ENCODE measurements around the gene BCL2L11.

The BCL2L11 gene

GRCh38 chr2:111171337-111171930 lies 50.7 kb downstream of the BCL2L11 start:
- DNase-seq = no peak

- DNase-seq = no peak
These were observed 52.0 kb downstream of the BCL2L11 start for GRCh38 chr2:111172666-111173065.

DNA sequence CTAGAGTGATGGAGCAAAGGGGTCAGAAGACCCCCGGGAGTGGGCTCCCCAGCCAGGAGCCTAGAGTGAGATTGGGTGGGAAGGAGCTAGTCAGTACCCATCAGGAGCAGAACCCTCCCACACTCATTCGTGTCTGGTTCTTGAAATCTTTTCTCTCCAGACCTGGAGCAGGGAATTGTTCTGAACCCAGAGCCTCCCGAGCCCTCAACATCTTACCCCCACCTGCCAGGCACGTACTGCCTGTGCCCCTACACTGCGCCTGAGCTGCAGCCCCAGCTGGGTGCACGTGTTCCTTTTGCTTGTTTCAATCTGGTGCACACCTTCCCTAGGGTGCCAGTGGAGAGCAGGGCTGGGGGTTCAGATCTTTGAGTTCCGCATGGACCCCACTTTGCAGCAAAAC lies 52.6 kb downstream of the BCL2L11 start:
- no peak for DNase-seq

GRCh38 chr2:111173856-111174255 lies 53.1 kb downstream of the BCL2L11 start:
- no peak for DNase-seq

GRCh38 chr2:111175615-111176014 lies 54.9 kb downstream of the BCL2L11 start:
- DNase-seq = no peak

- DNase-seq = no peak
These were observed 55.7 kb downstream of the BCL2L11 start for GRCh38 chr2:111176388-111176787.

DNA sequence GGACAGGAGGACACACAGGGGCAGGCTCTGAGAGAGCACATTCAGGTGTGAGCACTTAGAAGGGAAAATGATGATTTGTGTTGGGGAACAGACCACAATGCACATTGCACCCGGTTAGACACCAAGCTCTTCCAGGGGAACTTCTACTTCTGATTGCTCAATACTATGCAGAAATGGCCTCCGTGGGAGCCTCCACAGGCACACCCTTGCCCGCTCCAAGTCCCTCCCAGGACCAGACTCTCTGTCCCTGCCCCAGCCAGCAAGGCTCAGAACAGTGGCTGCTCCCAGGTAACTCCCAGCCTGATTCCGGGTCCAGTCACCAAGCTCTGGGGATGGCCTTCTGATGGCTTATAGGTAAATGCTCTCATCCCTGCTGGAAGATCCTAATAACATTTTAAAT lies 56.2 kb downstream of the BCL2L11 start:
- no peak for DNase-seq

DNA sequence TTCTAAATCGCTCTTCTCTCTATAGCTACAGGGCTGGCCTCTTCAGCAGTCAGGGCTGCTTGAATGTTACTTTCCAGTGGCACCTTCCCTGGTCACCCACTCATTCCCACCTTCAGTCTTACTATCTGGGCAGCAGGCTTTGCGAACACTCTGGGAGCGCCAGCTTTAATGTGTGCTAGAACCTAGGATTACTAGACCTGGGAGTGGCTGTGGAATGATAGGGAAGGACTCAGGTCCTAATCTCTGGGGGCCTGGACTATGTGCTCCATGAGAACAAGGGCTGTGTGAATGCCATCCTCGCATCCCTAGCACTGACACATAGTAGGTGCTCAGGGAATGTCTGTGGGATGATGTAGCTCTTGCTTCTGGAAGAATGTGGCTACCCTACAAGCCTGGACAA lies 57.6 kb downstream of the BCL2L11 start:
- no peak for DNase-seq

GRCh38 chr2:111178730-111179405 lies 58.2 kb downstream of the BCL2L11 start:
- no peak for DNase-seq

GRCh38 chr2:111182121-111182520 lies 61.4 kb downstream of the BCL2L11 start:
- no peak for DNase-seq

- DNase-seq = no peak
These were observed 62.0 kb downstream of the BCL2L11 start for GRCh38 chr2:111182740-111183139.

DNA sequence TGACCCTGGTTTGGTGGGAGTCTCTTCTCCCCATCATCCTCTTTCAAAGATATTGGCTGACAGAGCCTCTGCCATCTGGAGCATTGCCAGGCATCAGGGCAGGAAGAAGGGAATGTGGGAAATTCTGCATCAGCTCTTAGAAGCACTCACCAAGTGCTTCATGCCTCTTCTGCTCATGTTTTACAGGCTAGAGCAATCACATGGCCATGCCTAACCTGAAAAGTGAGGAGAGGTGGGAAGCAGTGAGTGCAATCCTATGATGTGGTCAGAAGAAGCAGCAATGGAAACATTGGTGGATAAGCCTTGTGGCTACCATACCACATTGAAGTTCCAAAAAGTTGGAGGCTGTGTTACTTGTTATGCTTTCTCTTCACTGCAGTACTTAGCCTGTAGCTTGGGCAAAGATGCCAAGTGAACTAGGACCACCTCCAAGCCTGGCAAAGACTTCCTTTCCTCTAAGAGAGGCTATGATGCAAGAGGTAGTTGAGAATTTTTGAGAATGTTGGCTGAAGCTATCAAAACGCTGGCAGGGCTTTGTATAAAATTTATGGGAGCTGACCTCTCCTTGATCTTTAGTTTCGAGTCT lies 64.1 kb downstream of the BCL2L11 start:
- no peak for DNase-seq

DNA sequence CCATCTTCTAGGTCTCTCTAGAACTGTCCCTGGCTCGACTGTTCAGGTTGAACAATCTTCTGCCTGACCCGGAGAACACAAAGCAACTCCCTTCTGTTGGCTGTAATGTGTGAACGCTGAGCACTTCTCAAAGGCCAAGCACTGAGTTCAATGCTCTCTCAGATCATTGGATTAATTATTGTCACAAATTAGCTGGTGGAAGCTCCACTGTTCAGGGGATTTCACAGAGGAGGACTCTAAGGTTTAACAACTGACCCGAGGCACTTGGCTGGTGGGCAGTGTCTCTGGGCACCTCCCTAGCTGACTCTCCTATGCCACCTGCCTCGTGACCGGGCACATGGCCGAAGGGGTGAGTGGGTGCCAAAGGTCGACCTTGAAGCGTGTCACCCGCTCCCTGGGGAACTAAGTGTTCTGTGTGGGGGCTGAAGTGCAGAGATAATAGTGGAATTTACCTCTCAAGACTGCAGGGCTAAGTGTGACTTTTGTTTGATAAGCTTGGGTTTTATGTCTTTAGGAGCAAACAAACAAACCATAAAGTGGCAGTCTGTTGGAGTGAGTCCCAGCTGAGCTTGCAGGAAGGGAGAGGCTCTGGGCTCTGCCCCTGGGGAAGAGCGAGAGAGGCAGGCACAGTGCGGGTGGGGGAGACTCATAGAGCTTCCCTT lies 64.8 kb downstream of the BCL2L11 start:
- no peak for DNase-seq

DNA sequence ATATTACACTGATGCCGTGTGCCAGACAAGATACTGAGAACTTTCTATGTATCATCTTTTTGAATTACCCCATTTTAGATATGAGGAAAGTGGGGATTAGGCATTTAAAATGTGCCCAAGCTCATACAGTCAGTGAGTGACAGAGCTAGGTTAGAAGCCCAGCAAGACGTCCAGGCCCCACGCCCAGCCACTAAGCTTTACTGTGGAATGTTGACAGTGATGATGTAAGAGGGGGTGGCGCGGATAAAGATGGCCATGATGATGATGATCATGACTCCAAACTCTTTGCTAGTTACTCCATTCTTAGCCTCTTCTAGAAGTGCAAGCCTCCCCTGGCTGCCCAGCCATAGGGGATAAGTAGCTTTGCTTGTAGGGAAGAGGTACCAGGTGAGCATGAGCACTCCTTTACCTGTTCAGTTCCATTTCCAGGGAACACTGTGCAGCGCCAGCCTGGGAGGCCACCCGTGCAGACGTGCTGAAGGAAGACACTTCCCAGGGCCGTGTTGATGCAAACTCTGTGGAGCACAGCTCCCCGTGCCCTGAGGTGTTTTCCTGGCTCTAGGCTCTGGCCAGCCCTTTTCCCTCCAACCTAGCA lies 65.5 kb downstream of the BCL2L11 start:
- no peak for DNase-seq

GRCh38 chr2:111186933-111187332 lies 66.2 kb downstream of the BCL2L11 start:
- DNase-seq = no peak

DNA sequence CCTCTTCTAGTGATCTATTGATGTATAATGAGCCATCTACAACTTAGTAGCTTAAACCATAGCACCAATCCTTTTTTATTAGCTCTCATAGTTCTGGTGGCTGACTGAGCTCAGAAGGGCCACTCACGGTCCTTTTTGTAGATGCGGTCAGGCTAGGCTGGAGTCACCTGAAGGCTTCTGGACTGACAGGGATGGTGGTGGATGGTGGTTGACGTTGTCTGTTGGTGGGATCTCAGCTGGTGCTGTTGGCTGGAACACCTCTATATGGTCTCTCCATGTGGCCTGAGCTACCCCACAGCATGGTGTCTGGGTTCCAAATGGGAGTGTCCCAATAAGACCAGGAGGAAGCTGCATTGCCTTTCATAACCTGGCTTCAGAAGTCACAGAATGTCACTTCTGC lies 68.0 kb downstream of the BCL2L11 start:
- DNase-seq = no peak

DNA sequence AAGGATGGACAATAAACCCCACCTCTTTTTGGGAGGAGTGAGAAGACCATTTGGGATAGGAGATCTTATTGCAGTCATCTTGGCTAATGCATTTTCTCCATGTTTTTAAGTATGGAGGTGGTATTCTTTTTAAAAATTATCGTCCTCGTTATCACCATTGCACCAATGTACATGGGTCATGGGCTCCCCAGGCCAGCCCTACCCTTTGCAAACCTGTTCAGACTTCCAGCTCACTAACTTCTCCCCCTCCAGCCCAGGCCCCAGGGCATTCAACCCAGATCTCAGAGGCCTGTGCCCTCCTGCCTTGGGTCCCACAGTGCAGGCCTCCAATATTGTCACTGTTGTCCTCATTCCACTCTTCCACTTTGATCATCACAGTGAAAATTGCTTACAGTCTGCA lies 68.4 kb downstream of the BCL2L11 start:
- DNase-seq = no peak

GRCh38 chr2:111190816-111191540 lies 70.3 kb downstream of the BCL2L11 start:
- no peak for DNase-seq

GRCh38 chr2:111191877-111192276 lies 71.2 kb downstream of the BCL2L11 start:
- DNase-seq = no peak

DNA sequence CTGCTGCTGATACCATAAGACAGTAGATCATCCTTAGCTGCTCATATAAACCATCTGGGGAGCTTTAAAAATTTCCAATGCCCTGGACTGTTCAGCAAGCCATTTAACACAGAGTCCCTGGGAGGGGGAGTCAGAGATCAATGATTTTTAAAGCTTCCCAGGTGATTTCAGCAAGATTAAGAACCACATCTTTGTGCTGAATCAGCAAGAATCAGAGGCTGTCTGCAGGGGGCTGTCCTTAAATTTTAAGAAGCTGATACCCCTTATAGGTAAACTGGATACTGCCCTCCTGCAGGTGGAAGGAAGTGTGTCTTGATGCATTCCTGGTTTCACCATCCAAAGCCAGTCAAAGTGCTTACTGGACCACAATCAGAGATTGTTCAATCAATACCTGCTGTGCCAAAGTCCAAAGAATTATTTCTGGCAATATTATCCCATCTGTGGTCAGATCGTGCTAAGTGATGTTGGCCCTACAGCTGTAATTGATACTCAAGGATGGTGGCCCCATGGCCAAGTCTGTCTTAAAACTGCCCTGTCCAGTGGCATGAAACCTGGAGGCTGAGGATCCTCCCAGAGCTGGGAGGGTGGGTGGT lies 72.2 kb downstream of the BCL2L11 start:
- DNase-seq = no peak

DNA sequence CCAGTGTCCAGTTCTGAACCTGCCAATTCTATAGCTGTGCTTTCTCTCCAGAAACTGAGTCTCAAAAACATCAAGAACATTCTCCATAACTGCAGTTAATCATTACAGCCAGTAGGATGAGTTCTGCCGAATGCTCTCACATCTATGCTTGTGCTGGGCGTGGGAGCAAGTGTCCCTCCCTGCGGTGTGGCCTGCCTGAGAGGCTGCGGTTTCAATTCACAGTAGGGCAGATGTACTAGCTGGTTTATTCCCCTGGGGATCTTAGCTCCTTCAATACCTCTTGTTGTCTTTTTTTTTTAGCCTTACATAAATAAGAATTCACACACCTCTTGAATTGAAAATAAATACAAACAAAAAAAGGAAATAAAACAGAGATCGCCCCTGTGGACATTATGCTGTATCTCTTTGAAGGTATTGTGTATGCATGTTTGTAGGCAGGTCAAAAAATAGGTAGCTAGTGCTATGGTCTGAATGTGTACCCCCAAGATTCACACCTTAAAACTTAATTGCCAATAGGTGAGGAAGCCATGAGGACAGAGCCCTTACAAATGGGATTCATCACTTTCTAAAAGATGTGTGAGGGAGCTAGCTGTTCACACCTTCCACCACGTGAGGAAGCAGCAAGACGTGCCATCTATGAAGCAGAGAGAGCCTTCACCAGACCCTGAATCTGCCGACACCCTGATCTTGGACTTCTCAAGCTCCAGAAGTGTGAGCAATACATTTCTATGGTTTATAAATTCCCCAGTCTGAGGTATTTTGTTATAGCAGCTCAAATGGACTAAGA lies 74.3 kb downstream of the BCL2L11 start:
- DNase-seq = no peak

DNA sequence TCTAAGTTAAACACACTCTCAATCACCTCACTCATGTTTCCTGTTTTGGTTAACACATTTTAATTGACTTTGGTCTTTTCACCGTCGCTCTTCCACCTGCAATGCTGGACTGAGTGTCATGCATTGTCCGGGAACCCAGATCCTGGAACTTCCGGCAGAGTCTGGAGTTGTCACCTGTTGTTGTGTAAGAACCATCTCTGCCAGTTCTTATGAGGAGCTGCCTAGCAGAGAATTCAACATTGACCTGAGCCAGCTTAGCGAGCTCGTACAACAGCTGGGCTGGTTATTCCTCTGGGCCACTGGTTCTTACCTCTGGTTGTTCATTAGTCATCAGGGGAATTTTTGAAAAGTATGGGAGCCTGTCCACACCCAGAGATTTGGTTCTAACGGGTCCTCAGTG lies 75.7 kb downstream of the BCL2L11 start:
- no peak for DNase-seq

All from SHP77 treated with DMSO at 0.1 percent for 48 hours (cell line).